Mucosa of stomach (tissue), 1 donor: ENCODE results near the gene FEM1B.

Experiments
- H3K27me3 ChIP-seq: one replicate; pipeline ENCODE4 v1.7.0; 2013; ENCODE audit warnings: mild to moderate bottlenecking, low read length; ENCODE audit not compliant: control insufficient read depth, insufficient read depth
- H3K36me3 ChIP-seq: one replicate; pipeline ENCODE4 v1.7.0; 2013; ENCODE audit warnings: low read length; ENCODE audit not compliant: control insufficient read depth, insufficient read depth
- H3K4me1 ChIP-seq: one replicate; pipeline ENCODE4 v1.7.0; 2013; ENCODE audit warnings: mild to moderate bottlenecking, low read length; ENCODE audit not compliant: control insufficient read depth, insufficient read depth
- H3K4me3 ChIP-seq: one replicate; pipeline ENCODE4 v1.7.0; 2013; ENCODE audit warnings: low read length
- H3K9ac ChIP-seq: one replicate; pipeline ENCODE4 v1.7.0; 2013; ENCODE audit warnings: mild to moderate bottlenecking, low read length, moderate library complexity
- H3K9me3 ChIP-seq: one replicate; pipeline ENCODE4 v1.7.0; 2013; ENCODE audit warnings: mild to moderate bottlenecking, low read length, moderate library complexity; ENCODE audit not compliant: control insufficient read depth
- donor health status: Pancreatic carcinoma.

The FEM1B gene

DNA sequence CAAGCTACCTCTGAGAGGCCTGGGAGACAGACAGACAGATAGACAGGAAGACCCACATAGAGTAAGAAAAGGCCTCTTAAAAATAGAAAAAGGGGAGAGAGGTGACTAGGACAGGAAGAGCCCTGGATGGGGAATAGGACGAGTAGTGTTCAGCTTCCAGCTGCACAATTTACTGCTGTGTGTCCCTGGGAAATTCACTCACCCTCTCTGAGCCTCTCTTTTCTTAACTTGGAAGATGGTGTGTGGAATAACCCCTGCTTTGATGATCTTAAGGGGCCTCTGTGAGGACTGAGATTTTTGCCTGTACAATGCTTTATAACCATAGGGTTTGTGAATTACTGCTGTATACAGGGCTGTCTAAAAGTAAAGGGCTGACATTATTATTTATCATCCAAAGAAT is 37.5 kb downstream of the FEM1B start:
- Histone ChIP-seq H3K36me3 (no peaks in the 10 kb centered on the region), H3K4me1 (no peaks in the 10 kb centered on the region), H3K9ac (no peak overlapping the region), H3K27me3 (peaks cover 4% of the 10 kb centered on the region), H3K9me3 (no peaks in the 10 kb centered on the region), H3K4me3 (no peak overlapping the region)

DNA sequence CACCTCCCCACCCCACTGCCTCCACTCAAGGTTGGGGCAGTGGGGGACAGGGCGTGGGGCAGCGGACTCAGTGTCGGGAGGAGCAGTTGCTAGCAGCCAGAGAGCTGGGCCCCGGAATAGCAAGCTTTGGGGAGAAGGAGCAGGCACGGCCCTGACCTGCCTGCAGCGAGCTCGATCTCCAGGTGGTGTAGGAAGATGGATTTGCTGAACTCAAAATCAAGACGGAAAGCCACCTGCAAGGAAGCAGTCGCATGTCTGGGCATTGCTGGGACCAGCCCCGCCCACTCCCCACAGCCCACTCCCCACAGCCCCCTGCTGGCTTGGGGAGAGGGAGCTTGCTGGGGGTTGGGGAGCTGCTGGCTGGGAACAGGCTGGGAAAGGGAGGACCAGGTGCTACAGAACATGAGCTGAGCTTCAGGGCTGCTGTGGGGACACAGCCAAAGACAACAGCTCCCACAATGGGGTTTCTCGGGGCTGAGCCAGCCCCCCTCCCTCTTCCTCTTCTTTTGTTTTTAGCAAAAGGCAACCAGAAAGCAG is 38.0 kb downstream of the FEM1B start:
- H3K4me3 ChIP-seq, result no peak overlapping the region
- no peaks in the 10 kb centered on the region for H3K4me1 ChIP-seq
- no peaks in the 10 kb centered on the region for H3K9me3 ChIP-seq
- peaks cover 4% of the 10 kb centered on the region for H3K27me3 ChIP-seq
- H3K36me3 ChIP-seq, result no peaks in the 10 kb centered on the region
- H3K9ac ChIP-seq, result no peak overlapping the region

DNA sequence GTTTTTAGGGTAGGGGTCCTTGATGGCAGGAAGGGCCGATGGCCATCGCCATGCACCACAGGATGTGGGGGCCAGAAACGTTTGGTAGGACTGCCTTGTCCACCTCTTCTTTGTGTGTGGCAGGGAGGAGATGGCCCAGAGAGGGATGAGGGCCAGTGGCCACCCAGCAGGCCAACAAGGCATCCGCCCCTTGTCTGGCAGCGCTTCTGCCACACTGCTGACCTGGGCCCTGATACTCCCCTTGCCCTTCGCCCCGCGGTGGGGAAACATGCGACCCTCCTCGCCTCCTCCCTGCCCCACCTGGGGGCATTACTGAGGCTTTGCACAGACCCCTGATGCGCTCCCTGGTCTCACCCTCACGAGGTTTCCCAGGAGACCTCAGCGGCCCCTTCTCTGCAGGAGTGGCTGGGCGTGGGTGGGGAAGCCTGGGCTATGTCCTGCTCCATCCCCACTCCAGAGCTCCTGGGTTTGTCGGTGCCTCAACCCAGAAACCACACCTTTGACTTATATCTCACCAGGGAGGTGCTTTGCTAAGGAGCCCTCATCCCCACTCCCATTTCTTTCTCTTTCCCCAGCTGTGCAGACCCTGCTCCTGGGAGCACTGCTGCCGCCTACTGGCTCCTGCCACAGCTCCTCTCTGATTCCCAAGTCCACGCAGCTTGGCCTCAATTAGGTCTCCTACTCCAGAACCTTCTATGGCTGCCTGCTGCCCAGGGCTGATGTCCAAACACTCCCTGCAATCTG is 38.7 kb downstream of the FEM1B start:
- H3K4me3 ChIP-seq, result no peak overlapping the region
- H3K4me1 ChIP-seq, result no peaks in the 10 kb centered on the region
- H3K36me3 ChIP-seq, result no peaks in the 10 kb centered on the region
- peaks cover 4% of the 10 kb centered on the region for H3K27me3 ChIP-seq
- no peaks in the 10 kb centered on the region for H3K9me3 ChIP-seq
- H3K9ac ChIP-seq, result no peak overlapping the region

GRCh38 chr15:68317281-68318007 is 39.9 kb downstream of the FEM1B start:
- no peaks in the 10 kb centered on the region for H3K36me3 ChIP-seq
- no peaks in the 10 kb centered on the region for H3K9me3 ChIP-seq
- peaks cover 4% of the 10 kb centered on the region for H3K27me3 ChIP-seq
- no peak overlapping the region for H3K4me3 ChIP-seq
- no peak overlapping the region for H3K9ac ChIP-seq
- no peaks in the 10 kb centered on the region for H3K4me1 ChIP-seq

- no peak overlapping the region for H3K9ac ChIP-seq
- H3K36me3 ChIP-seq, result no peaks in the 10 kb centered on the region
- no peaks in the 10 kb centered on the region for H3K9me3 ChIP-seq
- peaks cover 4% of the 10 kb centered on the region for H3K27me3 ChIP-seq
- H3K4me1 ChIP-seq, result no peaks in the 10 kb centered on the region
- H3K4me3 ChIP-seq, result no peak overlapping the region
Observed at GRCh38 chr15:68318008-68318835, 40.7 kb downstream of the FEM1B start.

GRCh38 chr15:68318931-68319909 is 41.7 kb downstream of the FEM1B start:
- no peak overlapping the region for H3K4me3 ChIP-seq

DNA sequence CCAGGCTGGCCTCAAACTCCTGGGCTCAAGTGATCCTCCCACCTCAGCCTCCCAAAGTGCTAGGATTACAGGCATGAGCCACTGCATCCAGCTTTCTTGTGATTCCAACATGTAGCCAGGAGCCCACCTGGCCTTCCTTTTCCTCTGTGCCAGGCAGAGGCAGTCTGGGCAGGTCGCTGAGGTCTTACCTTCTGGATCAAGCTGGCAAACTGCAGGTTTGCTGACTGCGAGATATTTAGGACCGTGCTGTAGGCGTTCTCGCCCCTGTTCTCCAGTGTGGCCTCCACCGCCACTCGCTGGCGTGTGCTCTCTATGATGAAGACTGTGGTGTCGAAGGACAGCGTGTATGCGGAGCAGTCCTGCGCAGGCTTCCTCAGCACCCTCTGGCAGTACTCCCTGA is 42.5 kb downstream of the FEM1B start:
- Histone ChIP-seq H3K4me1 (no peaks in the 10 kb centered on the region), H3K9ac (no peak overlapping the region), H3K9me3 (no peaks in the 10 kb centered on the region), H3K36me3 (no peaks in the 10 kb centered on the region), H3K27me3 (peaks cover 4% of the 10 kb centered on the region), H3K4me3 (no peak overlapping the region)

More at GRCh38 chr15:68318931-68319909, 41.7 kb downstream of the FEM1B start:
- no peaks in the 10 kb centered on the region for H3K4me1 ChIP-seq
- H3K27me3 ChIP-seq, result peaks cover 4% of the 10 kb centered on the region
- H3K9me3 ChIP-seq, result no peaks in the 10 kb centered on the region
- no peaks in the 10 kb centered on the region for H3K36me3 ChIP-seq
- no peak overlapping the region for H3K9ac ChIP-seq

DNA sequence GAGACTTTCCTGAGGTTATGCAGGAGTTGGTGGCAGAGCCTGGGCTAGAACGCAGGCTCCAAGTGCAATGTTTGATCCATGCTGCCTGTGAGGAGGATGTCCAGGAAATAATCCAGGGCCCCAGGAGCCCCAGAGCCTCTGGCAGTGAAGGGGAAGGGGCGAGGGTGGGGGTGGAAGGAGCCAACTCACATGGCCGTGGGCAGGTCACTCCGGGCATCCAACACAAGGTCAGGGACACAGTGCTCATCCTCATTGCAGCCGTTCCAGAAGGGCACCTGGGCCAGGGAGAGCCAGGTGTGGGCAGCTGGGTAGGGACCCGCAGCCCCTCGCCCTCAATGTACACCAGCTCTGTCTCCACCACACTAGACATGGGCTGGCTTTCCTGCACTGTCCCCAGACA is 43.7 kb downstream of the FEM1B start:
- no peak overlapping the region for H3K9ac ChIP-seq
- H3K27me3 ChIP-seq, result peaks cover 8% of the 10 kb centered on the region
- no peaks in the 10 kb centered on the region for H3K4me1 ChIP-seq
- H3K9me3 ChIP-seq, result no peaks in the 10 kb centered on the region
- H3K36me3 ChIP-seq, result no peaks in the 10 kb centered on the region
- no peak overlapping the region for H3K4me3 ChIP-seq

DNA sequence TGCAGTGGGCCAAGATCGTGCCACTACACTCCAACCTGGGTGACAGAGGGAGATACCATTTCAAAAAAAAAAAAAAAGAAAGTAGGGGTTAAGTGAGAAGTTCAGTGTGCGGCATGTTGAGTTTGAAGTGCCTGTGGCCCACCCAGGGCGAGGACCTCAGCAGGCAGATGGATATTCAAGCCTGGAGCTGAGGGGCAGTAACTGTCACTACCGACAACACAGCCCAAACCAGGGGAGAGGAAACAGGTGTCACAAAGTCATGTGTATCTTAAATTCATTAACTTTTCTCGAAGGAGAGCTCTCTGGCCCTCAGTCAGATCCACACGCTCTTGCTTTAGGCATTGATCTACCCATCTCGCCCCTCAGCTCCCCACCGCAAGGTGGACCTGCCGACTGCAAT is 45.3 kb downstream of the FEM1B start:
- H3K9ac ChIP-seq, result no peak overlapping the region
- H3K9me3 ChIP-seq, result no peaks in the 10 kb centered on the region
- no peak overlapping the region for H3K4me3 ChIP-seq
- peaks cover 7% of the 10 kb centered on the region for H3K27me3 ChIP-seq
- no peaks in the 10 kb centered on the region for H3K4me1 ChIP-seq
- no peaks in the 10 kb centered on the region for H3K36me3 ChIP-seq

- Histone ChIP-seq H3K9me3 (no peaks in the 10 kb centered on the region), H3K4me3 (no peak overlapping the region), H3K27me3 (peaks cover 7% of the 10 kb centered on the region), H3K9ac (no peak overlapping the region), H3K36me3 (no peaks in the 10 kb centered on the region), H3K4me1 (no peaks in the 10 kb centered on the region)
Observed at GRCh38 chr15:68325726-68326125, 48.2 kb downstream of the FEM1B start.

GRCh38 chr15:68326711-68327354 is 49.3 kb downstream of the FEM1B start:
- no peaks in the 10 kb centered on the region for H3K4me1 ChIP-seq
- H3K9me3 ChIP-seq, result no peaks in the 10 kb centered on the region
- H3K4me3 ChIP-seq, result no peak overlapping the region
- H3K36me3 ChIP-seq, result no peaks in the 10 kb centered on the region
- H3K27me3 ChIP-seq, result peaks cover 7% of the 10 kb centered on the region
- no peak overlapping the region for H3K9ac ChIP-seq
